ENCODE measurements around the gene SEC14L1. TPM values are rescaled to one million over a fixed set of nuclear protein-coding genes. Genes with fewer than 3 reads are reported as not detected.

SEC14L1 gene
- total and polyA plus RNA-seq, 2 donors from 2014 or later: 49.2 to 157 TPM

GRCh38 chr17:77145612-77146245, 5.0 kb downstream of the SEC14L1 start:
- Histone ChIP-seq H3K27ac (ENCODE audit: low read depth in 2 of 2, low read length in 2 of 2) (peak overlapping the region; percentile 90 to 96), H3K9me3 (ENCODE audit: control insufficient read depth in 2 of 3, insufficient read depth in 1 of 3, low read length in 3 of 3) (no peaks in the 10 kb centered on the region), H3K4me1 (ENCODE audit: control insufficient read depth in 2 of 3, insufficient read depth in 2 of 3, low read depth in 1 of 3, low read length in 3 of 3) (peaks cover 13 to 45% (median 39%) of the 10 kb centered on the region in 3 donors), H3K9ac (ENCODE audit: low read length in 3 of 3) (peak overlapping the region in 2 of 3 donors; percentile 49 to 68), H3K36me3 (ENCODE audit: control insufficient read depth in 2 of 3, insufficient read depth in 3 of 3, low read length in 3 of 3) (peaks cover 3 to 27% (median 7%) of the 10 kb centered on the region in 3 donors), H3K27me3 (ENCODE audit: control insufficient read depth, insufficient read depth, low read length) (no peaks in the 10 kb centered on the region), H3K4me3 (ENCODE audit: low read length in 3 of 3) (peak overlapping the region in 2 of 3 donors; percentile 31 to 60)
- TF ChIP-seq CTCF (IDR thresholded peaks at IDR 0.05; ENCODE audit: borderline replicate concordance, extremely low read depth, insufficient read depth): peak; percentile 14
- intact Hi-C loops (cut with DNase I): no loop called here
- DNase-seq (peak; percentile 76 to 95 (median 91)), FAIRE-seq (no peak)

GRCh38 chr17:77146246-77146632, 5.5 kb downstream of the SEC14L1 start:
- peaks cover 3 to 32% (median 8%) of the 10 kb centered on the region in 3 donors for H3K36me3 ChIP-seq (ENCODE audit: control insufficient read depth in 2 of 3, insufficient read depth in 3 of 3, low read length in 3 of 3)
- H3K27me3 ChIP-seq (ENCODE audit: control insufficient read depth, insufficient read depth, low read length): no peaks in the 10 kb centered on the region
- no peak for FAIRE-seq
- H3K9ac ChIP-seq (ENCODE audit: low read length in 3 of 3): peak overlapping the region in 2 of 3 donors; percentile 49 to 64
- peak overlapping the region in 2 of 3 donors; percentile 31 to 60 for H3K4me3 ChIP-seq (ENCODE audit: low read length in 3 of 3)
- H3K4me1 ChIP-seq (ENCODE audit: control insufficient read depth in 2 of 3, insufficient read depth in 2 of 3, low read depth in 1 of 3, low read length in 3 of 3): peaks cover 13 to 50% (median 43%) of the 10 kb centered on the region in 3 donors
- H3K9me3 ChIP-seq (ENCODE audit: control insufficient read depth in 2 of 3, insufficient read depth in 1 of 3, low read length in 3 of 3): no peaks in the 10 kb centered on the region
- no peak for TF ChIP-seq CTCF (IDR thresholded peaks at IDR 0.05; ENCODE audit: borderline replicate concordance, extremely low read depth, insufficient read depth)
- DNase-seq: no peak
- intact Hi-C loops (cut with DNase I): no loop called here
- peak overlapping the region; percentile 90 to 96 for H3K27ac ChIP-seq (ENCODE audit: low read depth in 2 of 2, low read length in 2 of 2)

GRCh38 chr17:77146882-77147281, 6.1 kb downstream of the SEC14L1 start:
- Histone ChIP-seq H3K9me3 (ENCODE audit: control insufficient read depth in 2 of 3, insufficient read depth in 1 of 3, low read length in 3 of 3) (no peaks in the 10 kb centered on the region), H3K4me1 (ENCODE audit: control insufficient read depth in 2 of 3, insufficient read depth in 2 of 3, low read depth in 1 of 3, low read length in 3 of 3) (peaks cover 13 to 48% (median 41%) of the 10 kb centered on the region in 3 donors), H3K36me3 (ENCODE audit: control insufficient read depth in 2 of 3, insufficient read depth in 3 of 3, low read length in 3 of 3) (peaks cover 3 to 32% (median 9%) of the 10 kb centered on the region in 3 donors), H3K4me3 (ENCODE audit: low read length in 3 of 3) (peak overlapping the region in 2 of 3 donors; percentile 41 to 60), H3K9ac (ENCODE audit: low read length in 3 of 3) (peak overlapping the region in 2 of 3 donors; percentile 56 to 60), H3K27me3 (ENCODE audit: control insufficient read depth, insufficient read depth, low read length) (no peaks in the 10 kb centered on the region), H3K27ac (ENCODE audit: low read depth in 2 of 2, low read length in 2 of 2) (peak overlapping the region; percentile 90 to 96)
- intact Hi-C loops (cut with DNase I): no loop called here
- peak; percentile 68 to 86 (median 83) for DNase-seq
- FAIRE-seq: no peak
- TF ChIP-seq CTCF (IDR thresholded peaks at IDR 0.05; ENCODE audit: borderline replicate concordance, extremely low read depth, insufficient read depth): no peak

Measured in kidney (tissue), 14 donors.